HG03521 (cell line): ENCODE data around the gene GMPR.

ENCODE experiments used
- ATAC-seq: cut with Tn5 transposase; IDR thresholded peaks from one replicate; pipeline ENCODE4 v1.9.1; 2021; ENCODE audit warnings: mild to moderate bottlenecking, moderate library complexity; ENCODE audit not compliant: unreplicated experiment

The GMPR gene

DNA sequence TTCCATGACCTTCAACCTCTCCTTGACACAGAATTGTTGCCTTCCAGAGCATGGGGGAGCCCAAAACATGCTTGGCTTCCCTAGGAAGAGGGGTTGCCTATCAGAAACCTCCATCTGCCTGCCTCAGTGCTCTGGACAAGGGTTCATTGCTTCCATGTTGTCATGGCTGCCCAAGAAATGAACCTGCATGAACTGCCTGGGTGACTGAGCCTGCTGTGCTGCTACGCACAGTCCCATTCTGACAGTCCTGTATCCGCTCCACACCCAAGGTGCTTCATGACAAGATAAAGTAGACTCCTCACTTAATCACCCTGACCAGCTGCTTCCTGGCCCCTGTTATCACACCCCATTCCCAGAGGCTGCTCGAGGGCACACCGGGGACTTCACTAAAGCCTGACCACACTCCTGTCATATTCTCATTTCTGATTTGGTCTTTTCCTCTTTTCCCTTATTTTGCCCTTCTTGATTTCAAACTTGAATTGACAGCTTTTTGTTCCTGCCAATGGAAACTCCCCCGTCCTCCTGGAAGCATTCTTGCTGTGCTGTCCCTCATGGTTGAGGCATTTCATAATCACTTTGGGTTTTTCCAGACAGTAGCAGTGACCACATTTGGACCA lies 31.9 kb downstream of the GMPR start:
- ATAC-seq, result no peak

GRCh38 chr6:16271428-16271827 lies 33.0 kb downstream of the GMPR start:
- no peak for ATAC-seq

GRCh38 chr6:16272201-16272600 lies 33.8 kb downstream of the GMPR start:
- no peak for ATAC-seq

GRCh38 chr6:16273256-16273655 lies 34.9 kb downstream of the GMPR start:
- no peak for ATAC-seq

DNA sequence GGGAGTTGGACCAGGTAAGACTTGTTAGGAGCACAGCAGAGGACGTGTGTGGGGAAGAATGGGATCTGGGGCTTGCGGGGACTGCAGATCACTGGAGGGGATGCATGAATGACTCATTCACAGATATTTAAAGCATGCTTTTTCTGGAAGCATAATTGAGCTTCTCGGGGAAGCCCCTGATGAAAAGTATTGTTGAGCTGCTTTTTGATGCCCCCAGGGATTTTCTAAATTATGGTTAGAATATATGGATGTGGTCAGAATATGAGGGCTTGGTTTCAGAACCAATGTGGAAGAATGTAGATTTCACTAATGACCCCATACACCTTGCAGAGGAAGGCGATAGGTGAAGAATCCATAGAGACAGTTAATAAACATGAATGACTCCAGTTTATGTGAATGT lies 36.1 kb downstream of the GMPR start:
- no peak for ATAC-seq

DNA sequence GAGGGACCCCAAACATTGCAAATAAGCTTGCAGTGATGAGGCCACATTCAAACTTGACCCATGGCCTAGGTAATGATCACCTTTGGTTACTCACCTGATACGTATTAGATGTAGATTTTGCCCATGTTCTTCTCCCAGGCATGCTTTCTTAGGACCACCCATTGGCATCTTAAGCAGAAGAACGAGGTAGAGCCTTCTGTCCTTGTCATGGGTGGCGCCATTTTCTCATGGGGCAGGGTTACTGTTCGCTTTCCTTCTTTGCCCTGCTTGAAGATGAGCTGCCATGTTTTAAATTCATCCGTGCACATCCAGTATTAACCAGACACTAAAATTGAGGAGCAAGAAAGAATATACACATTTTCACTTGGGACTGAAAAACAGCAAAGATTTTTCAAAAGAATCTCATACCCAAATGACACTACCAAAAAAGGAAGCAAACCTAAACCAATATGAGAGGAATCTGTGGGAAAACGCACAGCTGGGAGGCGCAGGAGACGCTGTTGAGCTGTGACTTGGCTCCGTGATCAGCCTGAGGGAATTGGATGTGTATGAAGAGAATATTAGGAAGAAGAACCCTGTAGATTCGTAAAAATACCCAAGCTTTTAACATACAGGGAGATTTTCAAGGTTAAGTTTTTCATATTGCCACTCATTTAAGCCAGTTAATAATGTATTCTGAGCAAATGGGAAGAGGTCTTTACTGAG lies 36.6 kb downstream of the GMPR start:
- no peak for ATAC-seq

DNA sequence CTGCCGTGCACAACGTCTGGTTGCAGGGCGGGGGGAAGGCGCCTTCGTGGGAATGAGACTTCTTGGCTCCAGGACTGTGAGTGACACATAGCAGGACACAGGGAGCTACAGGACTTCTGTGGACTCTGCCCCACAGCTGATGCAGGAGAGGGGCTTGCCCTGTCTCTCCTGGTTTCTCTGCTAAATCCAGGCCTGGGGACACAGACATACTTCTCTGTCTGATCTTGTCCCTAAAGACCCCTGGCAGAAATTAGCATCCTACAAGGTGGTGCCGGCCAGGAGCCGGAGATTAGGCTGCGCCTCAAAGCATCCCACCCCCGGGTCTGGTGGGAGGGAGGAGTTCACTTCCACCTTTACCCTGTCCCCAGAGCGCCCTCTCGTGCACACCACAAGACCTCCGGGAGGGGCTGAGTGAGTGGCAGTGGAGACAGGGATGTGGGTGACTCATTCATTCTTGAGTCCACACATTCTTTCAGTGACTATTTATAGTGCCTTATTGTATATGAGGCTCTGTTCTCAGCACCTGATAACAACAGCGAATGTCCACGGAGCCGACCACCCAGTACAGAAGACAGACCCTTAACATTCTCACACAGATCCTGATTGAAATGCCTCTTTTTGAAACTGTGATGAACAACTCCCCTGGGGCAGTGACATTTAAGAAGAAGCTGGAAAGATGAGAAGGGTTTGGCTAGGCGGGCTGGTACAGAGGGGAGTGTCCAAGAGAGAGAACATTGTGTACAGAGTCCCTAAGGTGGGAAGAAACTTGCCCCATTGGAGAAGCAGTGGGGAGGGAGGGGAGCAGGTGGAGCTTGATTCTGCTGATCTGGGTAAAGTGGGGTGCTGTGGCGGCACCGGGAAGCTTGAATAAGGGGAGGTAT lies 39.0 kb downstream of the GMPR start:
- ATAC-seq, result no peak

DNA sequence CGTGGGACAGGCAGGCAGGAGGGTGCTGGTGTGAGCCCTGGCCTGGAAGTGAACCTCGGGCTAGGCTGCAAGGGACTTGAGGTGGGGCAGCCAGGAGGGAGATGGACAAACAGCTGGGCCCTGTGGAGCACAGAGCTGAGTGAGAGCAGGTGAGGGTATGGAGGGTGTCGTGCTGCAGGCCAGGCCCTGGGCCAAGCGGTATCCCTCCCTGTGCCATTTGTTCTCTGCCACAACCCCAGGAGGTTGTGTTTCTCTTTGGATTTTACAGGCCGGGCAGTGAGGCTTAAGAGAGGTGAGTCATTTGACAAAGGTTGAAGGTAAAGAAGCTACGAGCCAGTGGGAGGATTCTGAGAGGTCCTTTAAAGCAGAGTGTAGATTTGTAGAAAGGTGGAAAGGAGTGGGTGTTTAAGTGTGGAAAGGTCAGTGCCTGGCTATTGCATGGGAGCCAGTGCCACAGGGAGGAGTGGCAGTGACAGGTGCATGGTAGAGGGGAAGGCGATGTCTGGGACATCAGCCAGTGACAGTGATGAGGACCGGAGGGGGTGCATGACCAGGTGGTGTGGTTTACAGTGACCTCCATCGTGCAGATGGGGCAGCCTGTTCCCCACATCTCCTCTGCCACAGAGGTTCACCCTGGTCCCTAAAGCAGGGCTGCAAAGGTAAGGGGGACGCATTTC lies 39.8 kb downstream of the GMPR start:
- ATAC-seq, result no peak

DNA sequence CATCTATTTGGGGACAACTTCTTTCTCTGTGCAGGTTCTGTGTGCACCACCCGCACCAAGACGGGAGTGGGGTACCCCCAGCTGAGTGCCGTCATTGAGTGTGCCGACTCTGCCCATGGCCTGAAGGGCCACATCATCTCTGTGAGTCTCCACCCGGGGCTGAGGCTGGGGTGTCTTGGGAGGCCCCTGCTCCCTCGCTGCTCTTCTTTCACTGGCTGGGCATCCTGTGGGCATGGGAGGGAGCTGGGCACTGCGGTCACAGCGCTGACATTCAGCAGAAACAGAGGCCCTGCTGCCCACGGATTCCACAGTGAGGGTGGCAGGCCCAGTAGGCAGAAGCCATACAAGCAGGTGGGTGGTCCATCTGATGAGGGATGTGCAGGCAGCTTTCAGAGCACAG lies 40.4 kb downstream of the GMPR start:
- ATAC-seq, result no peak

GRCh38 chr6:16279243-16279642 lies 40.9 kb downstream of the GMPR start:
- no peak for ATAC-seq

GRCh38 chr6:16282370-16282769 lies 44.0 kb downstream of the GMPR start:
- ATAC-seq, result no peak

GRCh38 chr6:16284472-16284871 lies 46.1 kb downstream of the GMPR start:
- no peak for ATAC-seq

- ATAC-seq, result no peak
These were observed 47.2 kb downstream of the GMPR start for GRCh38 chr6:16285467-16286150.

GRCh38 chr6:16286151-16286522 lies 47.8 kb downstream of the GMPR start:
- ATAC-seq, result no peak

GRCh38 chr6:16288163-16288562 lies 49.8 kb downstream of the GMPR start:
- no peak for ATAC-seq

- ATAC-seq, result no peak
These were observed 53.4 kb downstream of the GMPR start for GRCh38 chr6:16291739-16292138.

GRCh38 chr6:16292432-16292831 lies 54.0 kb downstream of the GMPR start:
- ATAC-seq, result no peak

- ATAC-seq, result no peak
These were observed 54.6 kb downstream of the GMPR start for GRCh38 chr6:16292942-16293341.

DNA sequence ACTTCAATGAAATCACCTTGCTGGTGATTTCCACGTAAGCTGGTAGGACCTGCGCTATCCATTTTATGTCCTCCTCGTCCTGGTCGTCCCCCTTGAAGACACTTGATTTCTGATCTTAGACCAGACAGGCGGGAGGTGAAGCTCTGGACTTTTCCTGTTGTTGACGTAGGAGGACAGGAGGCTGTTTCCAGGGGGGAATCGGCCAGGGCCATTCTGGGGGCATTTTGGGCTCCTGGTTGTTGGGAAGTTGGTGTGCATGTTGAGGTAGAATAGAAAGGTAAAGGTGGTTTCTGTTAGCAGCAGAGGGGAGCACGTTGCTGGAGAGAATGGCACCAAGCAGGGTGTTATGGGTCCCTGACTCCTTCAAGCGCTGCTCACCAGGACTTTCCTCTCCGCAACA lies 56.0 kb downstream of the GMPR start:
- ATAC-seq, result no peak

DNA sequence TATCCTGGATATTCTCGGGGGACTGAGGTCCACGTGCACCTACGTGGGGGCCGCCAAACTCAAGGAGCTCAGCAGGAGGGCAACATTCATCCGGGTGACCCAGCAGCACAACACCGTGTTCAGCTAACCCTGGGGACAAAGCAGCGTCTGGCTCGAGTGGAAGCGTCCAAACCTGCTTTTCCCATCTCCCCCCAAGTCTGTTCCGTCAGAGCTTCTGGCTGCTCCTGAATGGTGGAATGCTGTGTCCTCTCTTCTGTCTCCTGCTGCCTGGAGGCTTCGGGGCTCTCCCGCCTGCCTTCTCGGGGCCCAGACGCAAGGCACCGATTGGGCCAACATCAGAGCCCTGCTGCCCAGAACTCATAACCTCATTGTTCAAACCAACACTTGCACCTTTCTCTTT lies 56.7 kb downstream of the GMPR start:
- ATAC-seq, result no peak

DNA sequence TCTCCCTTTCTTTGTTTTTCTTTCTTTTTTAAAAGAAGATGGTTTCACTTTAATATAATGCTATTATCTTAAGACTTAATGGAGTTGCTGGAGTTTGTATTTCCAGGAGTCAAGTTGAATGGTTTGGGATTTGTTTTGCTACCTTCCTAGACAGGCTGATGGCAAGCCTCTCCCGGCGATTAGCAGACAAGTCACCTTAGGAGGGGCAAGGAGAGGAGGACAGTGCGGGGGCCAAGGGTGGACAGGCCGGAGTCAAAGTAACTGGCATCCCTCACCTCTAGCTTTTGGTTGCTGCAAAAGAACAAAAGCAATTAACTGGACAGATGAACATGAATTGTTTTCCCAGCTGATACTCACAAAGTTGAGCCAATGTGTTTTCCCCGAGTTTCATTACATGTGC lies 57.1 kb downstream of the GMPR start:
- no peak for ATAC-seq
